HG03378 (cell line): ENCODE data around the gene PLSCR5.

Source experiments
- ATAC-seq: cut with Tn5 transposase; IDR thresholded peaks from one replicate; pipeline ENCODE4 v1.9.1; 2021; ENCODE audit warnings: mild to moderate bottlenecking, moderate library complexity; ENCODE audit not compliant: unreplicated experiment

PLSCR5 gene, protein sequence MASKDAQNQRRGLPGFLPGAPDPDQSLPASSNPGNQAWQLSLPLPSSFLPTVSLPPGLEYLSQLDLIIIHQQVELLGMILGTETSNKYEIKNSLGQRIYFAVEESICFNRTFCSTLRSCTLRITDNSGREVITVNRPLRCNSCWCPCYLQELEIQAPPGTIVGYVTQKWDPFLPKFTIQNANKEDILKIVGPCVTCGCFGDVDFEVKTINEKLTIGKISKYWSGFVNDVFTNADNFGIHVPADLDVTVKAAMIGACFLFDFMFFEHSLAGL

DNA sequence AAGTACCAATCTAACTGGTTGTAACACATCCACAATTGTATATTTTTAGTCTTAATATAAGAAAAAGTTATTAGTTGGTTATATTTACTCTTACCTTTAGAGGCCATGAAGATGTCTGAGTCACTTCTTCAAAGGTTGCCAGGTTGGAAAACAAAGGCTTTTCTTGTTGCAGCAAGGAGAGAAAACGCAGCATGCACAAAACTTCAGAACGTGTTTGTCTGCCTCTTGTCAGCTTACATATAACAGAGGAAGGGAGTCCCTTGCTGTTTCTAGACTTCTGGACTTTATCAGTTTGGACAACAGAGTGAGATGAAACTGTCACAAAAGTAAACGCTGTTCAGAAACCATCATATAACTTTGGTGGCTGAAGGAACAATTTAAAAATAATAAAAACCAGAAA lies at the start of gene PLSCR5:
Gene PLSCR5 (minus strand): TSS at position 241 of the 400 bp plus-strand sequence. CDS start 134 bp downstream, at position 107.
- no peak for ATAC-seq

DNA sequence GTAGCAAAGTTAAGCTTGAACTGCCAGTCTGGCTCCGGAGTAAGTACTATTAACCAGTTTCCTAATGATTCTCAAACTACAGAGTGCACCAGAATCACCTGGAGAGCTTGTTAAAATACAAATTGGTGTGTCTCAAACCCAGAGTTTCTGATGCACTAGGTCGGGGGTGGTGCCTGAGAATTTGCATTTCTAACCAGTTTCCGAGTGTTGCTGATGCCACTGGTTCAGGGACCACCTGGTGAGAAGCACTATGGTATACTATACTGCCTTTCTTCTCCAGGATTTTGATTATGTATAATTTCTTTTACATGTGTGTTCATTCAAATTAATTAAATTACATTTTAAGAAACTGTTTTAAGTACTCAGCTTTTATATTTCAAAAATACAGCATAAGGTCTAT lies 48.8 kb upstream of the PLSCR5 start:
- ATAC-seq = no peak

DNA sequence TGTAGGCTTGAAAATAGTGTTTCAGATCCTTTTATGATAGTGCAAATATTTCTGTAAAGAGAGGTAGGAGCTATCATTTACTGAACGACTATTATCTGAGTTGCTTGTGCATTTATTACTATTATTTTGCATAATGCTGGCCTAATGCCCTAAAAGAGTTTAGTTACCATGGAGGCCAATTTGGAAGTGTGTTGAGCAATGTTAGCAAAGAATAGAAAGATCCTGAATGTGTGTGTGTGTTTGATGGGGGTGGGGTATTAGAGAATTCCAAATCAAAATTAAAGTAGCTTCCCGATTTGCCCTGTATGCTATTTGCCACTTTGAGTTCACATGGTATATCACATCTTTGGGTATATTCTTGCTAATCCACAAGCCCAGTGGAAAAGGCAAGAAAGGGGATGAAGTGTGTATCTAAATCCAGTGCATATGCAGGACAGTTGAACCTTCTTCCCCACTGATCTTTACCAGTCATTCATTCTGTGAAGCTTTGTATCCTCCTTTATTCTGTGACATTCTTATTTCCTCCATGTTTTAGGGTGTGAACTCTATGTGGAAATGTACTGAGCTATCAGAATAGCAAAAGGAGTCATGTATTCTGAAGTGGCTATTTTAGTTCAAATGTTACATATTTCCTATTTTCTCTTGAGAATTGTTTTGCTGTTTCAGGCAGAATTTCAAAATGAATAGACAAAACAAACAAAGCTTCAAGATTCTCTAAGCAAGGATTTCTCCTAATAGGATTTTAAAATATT lies 45.7 kb upstream of the PLSCR5 start:
- no peak for ATAC-seq

DNA sequence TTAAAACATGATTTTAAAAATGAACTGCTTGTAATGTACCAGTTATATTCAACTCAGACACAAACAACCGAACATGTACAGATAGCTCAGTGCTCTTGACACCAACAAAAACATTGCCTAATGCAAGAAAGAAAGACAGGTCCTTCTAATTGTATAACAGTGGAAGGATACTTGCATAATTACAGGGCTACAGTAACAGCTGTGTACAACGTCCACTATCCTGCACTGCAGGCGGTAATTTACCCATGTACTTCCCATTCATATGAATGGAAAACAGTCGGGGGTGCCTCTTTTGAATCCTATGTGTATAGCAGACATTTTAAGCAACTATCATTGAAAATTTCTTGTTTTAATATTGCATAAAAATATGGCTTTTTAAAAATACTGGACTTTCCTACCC lies 41.1 kb upstream of the PLSCR5 start:
- no peak for ATAC-seq

DNA sequence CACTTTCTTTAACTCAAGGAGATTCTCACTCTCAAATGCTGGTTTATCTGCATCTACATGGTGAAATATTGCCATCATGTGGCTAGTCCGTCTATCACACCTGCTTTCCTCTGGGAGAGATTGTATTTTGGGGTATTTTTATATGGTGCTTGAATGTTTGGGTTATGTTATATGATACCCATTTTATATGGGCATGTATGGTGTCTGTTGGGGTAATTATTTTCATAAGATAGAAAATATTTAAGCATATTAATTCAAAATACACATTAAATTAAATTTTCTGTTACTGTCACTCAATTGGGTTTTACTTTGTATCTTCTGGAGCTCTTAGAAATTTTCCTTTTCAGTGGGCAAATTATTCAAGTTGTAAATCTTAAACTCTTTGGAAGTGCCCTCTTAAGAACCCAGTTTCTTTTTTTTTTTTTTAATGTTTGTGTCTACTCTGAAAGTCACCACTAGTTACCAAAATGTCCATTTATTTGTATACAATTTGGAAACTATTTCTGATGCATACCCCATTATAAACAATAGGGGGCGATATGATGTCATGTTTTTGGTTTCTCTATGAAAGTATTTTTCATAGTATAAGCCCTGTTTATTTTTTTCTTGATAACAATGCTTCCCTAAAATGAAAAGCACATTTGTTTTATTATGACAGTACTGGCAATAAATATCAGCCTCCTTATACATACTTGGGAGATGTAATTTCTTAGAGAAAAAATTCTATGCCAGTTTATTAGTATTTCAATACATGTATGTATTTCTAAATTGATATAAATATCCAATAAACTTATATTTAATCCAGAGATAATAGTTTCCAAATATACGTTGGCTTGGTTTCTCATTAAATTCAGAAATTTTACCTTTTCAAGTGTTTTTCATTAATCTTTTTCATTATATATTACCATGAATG lies 36.1 kb upstream of the PLSCR5 start:
- peak; percentile 88 for ATAC-seq

DNA sequence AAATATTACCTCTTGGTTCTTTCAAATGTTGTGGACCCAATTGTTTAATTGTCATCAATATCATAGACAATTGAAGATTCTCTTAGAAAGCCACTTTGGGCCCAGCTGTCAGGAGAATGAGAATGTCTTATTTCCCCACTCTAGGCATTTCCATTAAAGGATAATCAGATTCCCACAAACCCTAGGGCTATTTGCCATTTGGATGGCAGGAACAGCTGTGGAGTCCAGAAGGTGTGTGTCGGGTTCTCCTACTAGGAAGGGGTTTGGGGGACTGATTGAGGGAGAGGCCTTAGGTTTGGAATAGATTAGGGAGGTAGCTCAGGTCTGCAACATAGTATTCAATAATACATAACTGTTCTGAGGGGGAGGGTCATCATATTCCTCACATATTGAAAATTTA lies 35.2 kb upstream of the PLSCR5 start:
- ATAC-seq = no peak

DNA sequence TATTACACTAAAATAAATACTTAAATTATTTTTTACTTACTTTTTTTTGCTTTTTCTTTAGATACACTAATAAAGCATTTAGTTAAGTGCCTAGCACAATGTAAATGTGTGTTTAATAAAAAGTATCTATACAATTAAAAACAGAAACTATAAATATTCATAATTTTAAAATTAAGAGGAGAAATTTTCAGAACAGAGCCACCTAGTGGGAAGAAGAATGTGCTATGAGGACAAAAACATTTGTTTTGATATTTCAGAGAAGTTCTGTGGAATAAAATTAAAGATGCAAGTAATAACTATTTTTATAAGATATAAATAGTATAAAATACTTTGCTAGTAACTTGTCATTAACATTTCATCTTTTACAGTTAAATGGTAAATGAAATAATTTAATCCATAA lies 33.6 kb upstream of the PLSCR5 start:
- no peak for ATAC-seq

DNA sequence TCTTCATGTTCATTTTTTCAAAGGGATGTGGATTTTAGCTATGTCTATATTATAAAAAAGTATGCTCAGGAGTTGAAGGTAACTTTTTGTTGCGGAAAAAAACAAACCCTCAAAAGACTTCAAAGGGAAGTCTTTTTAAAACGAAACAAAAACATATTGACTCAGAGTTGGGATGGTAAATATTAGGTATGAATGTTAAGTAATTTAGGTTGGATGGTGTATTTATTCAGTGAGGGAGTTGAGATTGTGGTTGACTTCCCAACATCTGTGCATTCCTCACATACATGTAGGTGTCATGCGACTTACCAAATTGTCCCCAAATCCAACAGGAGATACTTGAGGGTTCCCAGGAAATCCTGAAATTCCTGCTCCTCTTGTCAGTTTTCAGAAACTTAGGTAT lies 32.7 kb upstream of the PLSCR5 start:
- no peak for ATAC-seq

DNA sequence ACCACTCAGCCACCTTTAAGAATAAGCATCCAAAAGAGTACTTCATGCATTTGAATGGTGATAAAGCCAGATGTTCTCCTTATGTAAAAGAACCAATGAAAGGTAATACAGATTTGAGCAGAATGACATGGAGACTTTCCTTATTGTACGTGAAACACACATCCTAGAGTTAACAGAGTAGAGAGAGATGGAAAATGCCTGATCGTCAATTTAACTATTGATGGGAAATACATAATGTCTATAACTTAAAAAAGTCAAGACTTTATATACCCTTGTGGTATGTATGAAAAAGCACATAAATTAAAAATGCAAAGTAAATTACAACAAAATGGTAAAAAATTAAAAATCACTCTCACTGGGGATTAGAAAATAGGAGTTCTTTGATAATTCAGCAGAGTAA lies 31.7 kb upstream of the PLSCR5 start:
- no peak for ATAC-seq

DNA sequence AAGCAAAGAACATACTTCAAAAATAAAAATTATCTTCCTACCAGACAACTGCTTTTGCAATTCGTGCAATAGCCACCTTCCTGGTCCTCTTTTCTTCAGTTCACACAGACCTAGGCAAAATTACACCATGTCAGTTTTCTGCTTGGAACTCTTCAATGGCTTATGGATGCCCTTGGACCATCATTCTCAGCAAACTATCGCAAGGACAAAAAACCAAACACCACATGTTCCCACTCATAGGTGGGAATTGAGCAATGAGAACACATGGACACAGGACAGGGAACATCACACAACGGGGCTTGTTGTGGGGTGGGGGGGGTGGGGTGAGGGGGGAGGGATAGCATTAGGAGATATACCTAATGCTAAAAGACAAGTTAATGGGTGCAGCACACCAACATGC lies 29.2 kb upstream of the PLSCR5 start:
- ATAC-seq = no peak

DNA sequence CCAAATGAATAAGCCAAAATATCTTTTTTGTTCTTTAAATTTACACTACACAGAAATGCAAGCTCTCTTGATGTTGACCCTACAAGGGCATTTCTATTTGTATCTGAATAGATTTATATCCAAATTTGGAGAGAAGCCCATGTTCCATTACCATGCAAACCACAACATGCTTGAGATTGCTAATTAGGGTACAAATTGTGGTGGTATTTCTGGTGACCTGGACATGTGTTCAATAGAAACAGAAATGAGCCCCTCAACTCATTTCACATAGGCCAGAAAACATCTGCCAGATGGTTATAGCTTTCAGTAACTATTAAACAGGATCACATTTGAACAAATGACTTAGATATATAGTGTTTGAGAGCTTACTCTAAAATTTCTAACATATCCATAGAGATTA lies 23.5 kb upstream of the PLSCR5 start:
- ATAC-seq = no peak

DNA sequence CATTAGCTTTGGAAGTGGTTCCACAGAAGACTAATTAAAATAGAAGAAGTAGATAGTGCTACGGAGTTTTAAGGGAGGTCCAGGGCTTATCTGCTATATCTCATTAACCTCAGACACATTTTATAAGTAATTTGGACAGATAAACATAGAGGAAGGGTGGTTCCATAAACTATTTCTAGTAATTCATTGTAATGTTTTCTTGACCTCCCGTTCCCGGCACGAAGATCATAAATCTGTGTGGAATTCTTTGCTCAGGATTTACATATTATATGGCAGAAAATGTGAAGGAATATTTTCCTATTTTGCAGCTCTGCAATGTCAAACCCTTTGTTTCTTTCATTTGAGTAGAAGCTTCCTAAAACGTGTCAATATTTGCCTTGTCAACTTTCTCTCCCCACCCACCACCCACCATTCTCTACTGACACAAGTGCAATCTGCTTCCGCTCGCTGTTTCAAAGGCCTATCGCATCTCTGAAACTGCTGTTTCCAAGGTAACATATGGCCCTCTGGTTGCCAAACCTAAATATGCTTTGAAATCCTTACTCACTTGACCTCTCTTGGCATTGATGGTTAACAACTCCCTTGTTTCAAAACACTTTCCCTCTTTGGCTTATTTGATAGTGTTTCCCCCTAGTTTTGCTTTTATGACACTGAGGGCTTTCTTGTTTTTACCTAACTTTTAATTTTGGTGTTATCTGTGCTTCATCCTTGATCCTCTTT lies 21.4 kb upstream of the PLSCR5 start:
- no peak for ATAC-seq

DNA sequence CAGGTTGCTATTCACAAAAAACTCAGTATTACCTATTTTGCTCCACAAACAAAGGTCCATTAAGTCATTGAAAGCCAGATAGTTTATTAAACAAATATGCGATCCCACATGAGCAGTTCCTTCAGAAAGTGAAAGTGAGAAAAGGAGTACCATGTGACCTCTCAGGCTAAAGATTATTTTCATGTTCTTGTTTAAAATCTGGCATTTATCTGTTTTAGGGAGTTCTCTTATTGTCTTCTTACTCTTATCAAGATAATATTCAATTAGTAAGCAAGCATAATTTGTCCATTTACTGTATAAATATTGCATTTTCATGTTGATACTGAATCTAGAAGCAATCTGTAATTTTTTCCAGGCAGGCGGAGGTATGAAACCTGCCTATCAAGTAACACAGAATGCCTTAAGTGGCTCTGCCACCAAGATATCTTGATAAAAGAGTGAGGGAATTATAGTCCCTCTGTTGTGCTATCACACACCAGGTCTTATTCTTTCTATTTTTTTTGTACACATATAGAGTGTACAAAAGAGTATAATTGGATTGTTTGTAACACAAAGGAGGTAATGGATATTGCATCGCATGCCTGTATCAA lies 20.1 kb upstream of the PLSCR5 start:
- peak; percentile 84 for ATAC-seq

DNA sequence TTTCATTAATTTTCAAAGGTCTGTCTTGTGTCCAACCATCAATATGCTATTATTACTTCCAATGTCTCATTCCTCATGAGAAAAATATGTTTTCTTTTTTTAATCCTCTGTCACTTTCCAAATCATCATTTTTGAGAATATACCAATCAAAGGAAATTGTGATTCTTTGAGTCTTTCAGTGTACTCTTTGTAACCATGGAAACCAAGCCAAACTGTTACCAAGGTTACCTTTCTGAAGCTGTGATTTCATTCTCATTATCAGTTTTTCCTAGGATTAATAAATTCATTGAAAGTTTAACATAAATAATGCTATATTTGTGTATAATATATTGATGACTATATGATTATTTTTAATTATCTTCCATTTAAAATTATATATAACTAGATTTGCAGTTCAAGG lies 16.6 kb upstream of the PLSCR5 start:
- ATAC-seq = no peak

DNA sequence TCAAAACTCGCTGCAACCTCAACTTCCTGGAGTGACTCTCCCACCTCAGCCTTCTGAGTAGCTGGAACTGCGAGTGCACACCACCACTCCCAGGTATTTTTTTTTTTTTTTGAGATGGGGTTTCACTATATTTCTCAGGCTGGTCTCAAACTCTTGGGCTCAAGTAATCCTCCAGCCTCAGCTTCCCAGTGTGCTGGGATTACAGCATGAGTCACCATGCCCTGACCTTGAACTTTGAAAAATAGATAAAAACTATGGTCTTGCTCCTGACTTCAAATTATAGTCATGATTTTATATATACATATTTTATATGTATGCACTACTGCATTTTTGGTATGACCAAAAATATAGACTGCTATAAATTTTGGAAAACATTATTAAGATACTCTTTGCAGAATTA lies 6.9 kb upstream of the PLSCR5 start:
- no peak for ATAC-seq

DNA sequence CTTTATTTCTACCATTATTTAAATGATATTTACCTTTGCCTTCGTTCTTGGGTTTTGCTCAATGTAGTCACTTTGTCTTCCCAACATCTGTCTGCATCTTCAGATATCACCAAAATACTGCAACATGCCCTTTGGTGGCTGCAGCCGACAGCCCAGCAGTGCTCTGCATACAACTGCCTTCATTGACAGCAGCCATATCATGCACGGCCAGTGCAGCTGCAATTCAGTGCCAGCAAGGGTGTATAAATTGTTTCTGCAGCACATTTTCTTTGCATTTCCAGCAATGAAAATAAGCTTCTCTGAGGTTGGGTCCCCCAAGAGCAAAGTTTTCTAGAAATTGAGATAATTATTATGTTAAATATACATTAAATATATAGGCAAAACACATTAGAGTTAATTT lies 6.0 kb upstream of the PLSCR5 start:
- no peak for ATAC-seq

DNA sequence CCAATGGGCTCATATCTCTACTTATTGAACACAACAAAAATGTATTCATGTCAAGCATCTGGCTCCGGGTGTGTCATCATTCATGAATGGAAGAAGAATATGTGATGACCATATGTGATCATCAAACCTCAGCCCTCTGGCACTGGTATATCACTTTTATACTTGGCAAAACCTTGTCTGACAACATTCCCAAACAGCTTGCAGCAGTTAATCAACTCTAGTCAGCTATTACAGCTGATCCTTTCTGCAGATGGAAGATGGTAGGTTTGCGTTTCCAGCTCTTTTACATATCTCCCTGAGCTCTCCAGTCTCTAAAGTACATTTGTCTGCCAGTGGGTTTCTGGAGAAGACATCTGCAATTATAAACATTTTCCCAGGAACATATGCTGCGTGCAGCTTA lies 6.6 kb downstream of the PLSCR5 start:
- no peak for ATAC-seq

DNA sequence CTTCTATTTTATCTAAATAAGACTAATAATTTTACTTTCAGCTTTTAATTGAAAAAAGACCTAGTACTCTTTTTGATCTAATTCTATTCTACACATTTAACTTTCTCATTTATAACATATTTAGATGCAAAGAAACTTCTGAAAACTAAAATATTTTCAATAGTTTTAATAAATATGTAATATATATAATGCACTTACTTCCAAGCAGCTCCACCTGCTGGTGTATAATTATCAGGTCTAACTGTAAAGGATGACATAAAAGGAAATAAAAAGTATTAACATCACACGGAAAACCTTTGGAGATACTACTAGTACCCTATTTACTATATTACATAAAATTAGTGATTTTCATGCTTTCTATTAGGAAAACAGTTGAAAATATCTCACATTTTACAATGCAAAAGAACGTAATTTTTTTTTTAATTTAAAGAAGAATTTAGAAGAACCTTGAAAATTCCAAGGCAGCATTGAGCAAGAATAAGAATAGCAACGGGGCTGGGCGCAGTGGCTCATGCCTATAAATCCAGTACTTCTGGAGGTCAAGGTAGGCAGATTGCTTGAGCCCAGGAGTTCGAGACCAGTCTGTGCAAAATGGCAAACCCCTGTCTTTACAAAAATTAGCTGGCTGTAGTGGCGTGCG lies 10.2 kb downstream of the PLSCR5 start:
- no peak for ATAC-seq

DNA sequence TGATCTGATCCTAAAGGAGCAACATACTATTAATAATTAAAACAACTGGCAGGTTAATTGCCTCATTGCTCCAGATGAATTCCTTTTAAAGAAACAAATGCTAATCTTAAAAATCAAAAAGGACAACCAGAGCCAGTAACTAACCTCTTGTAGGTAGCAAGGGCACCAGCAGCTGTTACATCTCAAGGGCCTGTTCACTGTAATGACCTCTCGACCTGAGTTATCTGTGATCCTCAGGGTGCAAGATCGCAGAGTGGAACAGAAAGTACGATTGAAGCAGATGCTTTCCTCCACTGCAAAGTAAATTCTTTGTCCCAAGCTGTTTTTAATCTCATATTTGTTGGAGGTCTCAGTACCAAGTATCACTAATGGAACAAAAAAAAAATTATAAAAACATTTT lies 11.4 kb downstream of the PLSCR5 start:
- no peak for ATAC-seq

DNA sequence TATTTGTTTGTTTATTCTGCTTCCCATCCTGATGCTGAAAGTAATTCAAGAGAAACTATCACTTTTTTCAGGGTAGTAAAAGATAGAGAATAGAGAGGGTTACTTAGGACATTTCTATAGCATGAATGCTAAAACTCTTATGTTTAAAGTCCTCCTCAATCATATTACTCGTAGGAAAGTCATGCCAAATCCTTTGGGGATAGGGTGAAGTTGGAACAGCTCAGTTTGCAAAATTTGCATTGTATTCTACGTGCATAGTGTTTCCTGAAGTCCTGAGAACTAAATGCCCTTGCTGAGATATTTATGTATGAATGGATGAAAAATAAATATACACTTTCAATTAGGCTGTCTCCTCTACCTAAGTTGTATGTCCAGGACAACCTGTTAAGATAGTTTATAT lies 14.6 kb downstream of the PLSCR5 start:
- no peak for ATAC-seq
